Measurements from ENCODE around the gene PDE4B.

Gene PDE4B

DNA sequence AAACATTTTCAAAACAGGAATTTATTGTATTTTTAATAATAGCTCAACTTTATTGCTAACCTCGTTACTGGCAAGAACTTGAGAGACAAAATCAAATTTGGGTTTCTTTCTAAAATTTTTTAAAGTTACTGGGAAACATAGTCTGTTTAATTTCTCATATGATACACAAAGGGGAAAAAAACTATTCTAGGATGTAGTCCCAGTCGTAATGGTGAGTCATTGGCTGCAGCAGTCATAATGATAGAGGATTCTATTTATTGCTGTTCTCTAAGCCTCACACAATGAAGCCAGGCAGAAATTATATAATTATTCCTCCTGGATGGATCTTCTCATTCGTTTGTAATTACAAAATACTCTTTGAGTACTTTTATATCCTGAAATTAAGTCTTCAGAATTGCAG, 414.8 kb downstream of the PDE4B start:
- peaks cover 21% of the 10 kb centered on the region for H3K4me1 ChIP-seq (ENCODE audit: insufficient read depth, low read length, severe bottlenecking)
- TF ChIP-seq EZH2 (IDR thresholded peaks at IDR 0.05; ENCODE audit: borderline replicate concordance, low read length), result no peak
- TF ChIP-seq, protein P1, sequence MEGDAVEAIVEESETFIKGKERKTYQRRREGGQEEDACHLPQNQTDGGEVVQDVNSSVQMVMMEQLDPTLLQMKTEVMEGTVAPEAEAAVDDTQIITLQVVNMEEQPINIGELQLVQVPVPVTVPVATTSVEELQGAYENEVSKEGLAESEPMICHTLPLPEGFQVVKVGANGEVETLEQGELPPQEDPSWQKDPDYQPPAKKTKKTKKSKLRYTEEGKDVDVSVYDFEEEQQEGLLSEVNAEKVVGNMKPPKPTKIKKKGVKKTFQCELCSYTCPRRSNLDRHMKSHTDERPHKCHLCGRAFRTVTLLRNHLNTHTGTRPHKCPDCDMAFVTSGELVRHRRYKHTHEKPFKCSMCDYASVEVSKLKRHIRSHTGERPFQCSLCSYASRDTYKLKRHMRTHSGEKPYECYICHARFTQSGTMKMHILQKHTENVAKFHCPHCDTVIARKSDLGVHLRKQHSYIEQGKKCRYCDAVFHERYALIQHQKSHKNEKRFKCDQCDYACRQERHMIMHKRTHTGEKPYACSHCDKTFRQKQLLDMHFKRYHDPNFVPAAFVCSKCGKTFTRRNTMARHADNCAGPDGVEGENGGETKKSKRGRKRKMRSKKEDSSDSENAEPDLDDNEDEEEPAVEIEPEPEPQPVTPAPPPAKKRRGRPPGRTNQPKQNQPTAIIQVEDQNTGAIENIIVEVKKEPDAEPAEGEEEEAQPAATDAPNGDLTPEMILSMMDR (IDR thresholded peaks at IDR 0.05; ENCODE audit: low read length), result no peak
- H3K27ac ChIP-seq (ENCODE audit: low read depth, low read length, poor library complexity, severe bottlenecking), result no peak overlapping the region

DNA sequence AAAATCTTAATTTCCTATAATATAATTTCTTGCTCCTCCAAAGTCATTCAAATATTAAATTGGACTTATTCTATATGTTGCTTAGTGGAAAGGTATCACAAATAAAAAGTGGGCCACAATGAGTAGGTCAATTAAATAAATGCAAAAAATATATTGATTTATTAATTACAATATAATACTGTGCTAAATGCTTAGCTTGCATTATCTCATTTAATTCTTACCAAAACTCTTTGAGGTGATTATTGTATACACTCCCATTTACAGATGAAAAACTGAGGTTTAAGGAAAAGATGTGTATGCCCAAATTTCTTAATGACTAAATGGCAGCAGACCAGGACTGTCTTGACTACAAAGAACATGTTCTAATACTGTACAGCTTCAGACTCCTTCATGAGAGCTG, 415.9 kb downstream of the PDE4B start:
- no peak overlapping the region for H3K27ac ChIP-seq (ENCODE audit: low read depth, low read length, poor library complexity, severe bottlenecking)

More for the DNA sequence above, 414.8 kb downstream of the PDE4B start:
- Histone ChIP-seq H3K9ac (ENCODE audit: low read length) (no peak overlapping the region), H3K27me3 (ENCODE audit: insufficient read depth, low read length) (no peaks in the 10 kb centered on the region), H3K9me2 (ENCODE audit: low read depth, low read length) (no peaks in the 10 kb centered on the region), H3K36me3 (ENCODE audit: insufficient read depth, low read length) (no peaks in the 10 kb centered on the region), H3K79me2 (ENCODE audit: insufficient read depth, low read length) (no peaks in the 10 kb centered on the region), H2AFZ (ENCODE audit: low read length) (no peak overlapping the region), H3F3A (ENCODE audit: insufficient read depth, low read length) (no peaks in the 10 kb centered on the region), H3K4me3 (ENCODE audit: low read depth, low read length, poor library complexity, severe bottlenecking) (no peak overlapping the region), H3K9me3 (ENCODE audit: low read length) (no peaks in the 10 kb centered on the region), H3K4me2 (ENCODE audit: low read length) (no peak overlapping the region), H4K20me1 (ENCODE audit: insufficient read depth, low read length) (no peaks in the 10 kb centered on the region)

DNA sequence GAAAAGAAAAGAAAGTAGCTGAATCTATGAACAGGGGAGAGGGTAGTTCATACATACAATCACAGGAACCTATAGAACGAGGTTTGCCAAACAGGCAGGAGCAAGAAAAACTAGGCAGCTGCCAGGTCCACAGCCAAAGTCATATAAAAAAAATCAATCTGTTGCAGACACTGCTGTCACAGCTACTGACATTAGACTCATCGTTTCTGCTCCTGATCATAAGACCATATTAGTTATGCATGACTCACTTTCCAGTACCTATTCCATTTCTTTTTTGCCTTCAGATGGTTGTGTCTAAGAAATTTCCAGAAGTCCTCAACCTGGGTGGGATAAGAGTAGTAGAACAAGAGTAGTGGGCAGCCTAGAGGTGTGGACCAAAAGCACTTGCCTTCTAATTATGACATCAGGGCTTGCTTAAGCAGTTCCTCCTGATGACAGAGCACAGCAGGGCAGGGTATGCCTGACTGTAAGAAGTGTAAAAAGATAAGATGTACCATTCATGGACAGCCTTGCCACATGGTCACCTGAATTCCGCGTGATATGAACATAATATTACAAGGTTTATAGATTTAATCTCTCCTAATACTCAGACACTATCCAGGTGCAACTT, 418.0 kb downstream of the PDE4B start:
- Histone ChIP-seq H2AFZ (ENCODE audit: low read length) (no peak overlapping the region), H3K9me2 (ENCODE audit: low read depth, low read length) (no peaks in the 10 kb centered on the region), H3K9ac (ENCODE audit: low read length) (no peak overlapping the region), H4K20me1 (ENCODE audit: insufficient read depth, low read length) (no peaks in the 10 kb centered on the region), H3K79me2 (ENCODE audit: insufficient read depth, low read length) (no peaks in the 10 kb centered on the region), H3F3A (ENCODE audit: insufficient read depth, low read length) (no peaks in the 10 kb centered on the region), H3K27ac (ENCODE audit: low read depth, low read length, poor library complexity, severe bottlenecking) (no peak overlapping the region), H3K4me3 (ENCODE audit: low read depth, low read length, poor library complexity, severe bottlenecking) (no peak overlapping the region), H3K4me2 (ENCODE audit: low read length) (no peak overlapping the region), H3K36me3 (ENCODE audit: insufficient read depth, low read length) (no peaks in the 10 kb centered on the region), H3K27me3 (ENCODE audit: insufficient read depth, low read length) (no peaks in the 10 kb centered on the region), H3K9me3 (ENCODE audit: low read length) (no peaks in the 10 kb centered on the region), H3K4me1 (ENCODE audit: insufficient read depth, low read length, severe bottlenecking) (peaks cover 50% of the 10 kb centered on the region)
- TF ChIP-seq EZH2 (IDR thresholded peaks at IDR 0.05; ENCODE audit: borderline replicate concordance, low read length), result no peak
- TF ChIP-seq, protein P1 (IDR thresholded peaks at IDR 0.05; ENCODE audit: low read length), result no peak

More for the DNA sequence above, 415.9 kb downstream of the PDE4B start:
- H3K9ac ChIP-seq (ENCODE audit: low read length), result no peak overlapping the region
- H3K4me2 ChIP-seq (ENCODE audit: low read length), result no peak overlapping the region
- no peaks in the 10 kb centered on the region for H3K9me3 ChIP-seq (ENCODE audit: low read length)
- no peaks in the 10 kb centered on the region for H3K9me2 ChIP-seq (ENCODE audit: low read depth, low read length)
- no peaks in the 10 kb centered on the region for H3K36me3 ChIP-seq (ENCODE audit: insufficient read depth, low read length)
- no peak overlapping the region for H3K4me3 ChIP-seq (ENCODE audit: low read depth, low read length, poor library complexity, severe bottlenecking)
- no peaks in the 10 kb centered on the region for H4K20me1 ChIP-seq (ENCODE audit: insufficient read depth, low read length)
- H3K27me3 ChIP-seq (ENCODE audit: insufficient read depth, low read length), result no peaks in the 10 kb centered on the region
- H3K4me1 ChIP-seq (ENCODE audit: insufficient read depth, low read length, severe bottlenecking), result peaks cover 32% of the 10 kb centered on the region
- H3F3A ChIP-seq (ENCODE audit: insufficient read depth, low read length), result no peaks in the 10 kb centered on the region
- H3K79me2 ChIP-seq (ENCODE audit: insufficient read depth, low read length), result no peaks in the 10 kb centered on the region
- TF ChIP-seq EZH2 (IDR thresholded peaks at IDR 0.05; ENCODE audit: borderline replicate concordance, low read length), result no peak
- TF ChIP-seq, protein P1 (IDR thresholded peaks at IDR 0.05; ENCODE audit: low read length), result no peak
- H2AFZ ChIP-seq (ENCODE audit: low read length), result no peak overlapping the region
